Myocyte (in vitro differentiated cells): ENCODE results near the gene DGKD. TPM values are rescaled to one million over a fixed set of nuclear protein-coding genes. Genes with fewer than 3 reads are reported as not detected.
A peak's percentile ranks its signal among the peaks of the same experiment; 100 is the strongest.

Source experiments
- DNase-seq: peaks from one replicate; pipeline ENCODE4 v3.0.0-alpha.2; 2012; ENCODE audit warnings: low read depth
- polyA plus RNA-seq: library from polyadenylated mRNA; unstranded; fragments of >200 nt; gene quantifications from one replicate; pipeline ENCODE4 v1.2.1, GENCODE V29; 2012; ENCODE audit warnings: missing spikeins
- total RNA-seq: library from RNA; depleted of rRNA; stranded (reverse); fragments of >200 nt; gene quantifications from 2 replicates; pipeline ENCODE4 v1.2.3, GENCODE V29; 2014

The DGKD gene, protein sequence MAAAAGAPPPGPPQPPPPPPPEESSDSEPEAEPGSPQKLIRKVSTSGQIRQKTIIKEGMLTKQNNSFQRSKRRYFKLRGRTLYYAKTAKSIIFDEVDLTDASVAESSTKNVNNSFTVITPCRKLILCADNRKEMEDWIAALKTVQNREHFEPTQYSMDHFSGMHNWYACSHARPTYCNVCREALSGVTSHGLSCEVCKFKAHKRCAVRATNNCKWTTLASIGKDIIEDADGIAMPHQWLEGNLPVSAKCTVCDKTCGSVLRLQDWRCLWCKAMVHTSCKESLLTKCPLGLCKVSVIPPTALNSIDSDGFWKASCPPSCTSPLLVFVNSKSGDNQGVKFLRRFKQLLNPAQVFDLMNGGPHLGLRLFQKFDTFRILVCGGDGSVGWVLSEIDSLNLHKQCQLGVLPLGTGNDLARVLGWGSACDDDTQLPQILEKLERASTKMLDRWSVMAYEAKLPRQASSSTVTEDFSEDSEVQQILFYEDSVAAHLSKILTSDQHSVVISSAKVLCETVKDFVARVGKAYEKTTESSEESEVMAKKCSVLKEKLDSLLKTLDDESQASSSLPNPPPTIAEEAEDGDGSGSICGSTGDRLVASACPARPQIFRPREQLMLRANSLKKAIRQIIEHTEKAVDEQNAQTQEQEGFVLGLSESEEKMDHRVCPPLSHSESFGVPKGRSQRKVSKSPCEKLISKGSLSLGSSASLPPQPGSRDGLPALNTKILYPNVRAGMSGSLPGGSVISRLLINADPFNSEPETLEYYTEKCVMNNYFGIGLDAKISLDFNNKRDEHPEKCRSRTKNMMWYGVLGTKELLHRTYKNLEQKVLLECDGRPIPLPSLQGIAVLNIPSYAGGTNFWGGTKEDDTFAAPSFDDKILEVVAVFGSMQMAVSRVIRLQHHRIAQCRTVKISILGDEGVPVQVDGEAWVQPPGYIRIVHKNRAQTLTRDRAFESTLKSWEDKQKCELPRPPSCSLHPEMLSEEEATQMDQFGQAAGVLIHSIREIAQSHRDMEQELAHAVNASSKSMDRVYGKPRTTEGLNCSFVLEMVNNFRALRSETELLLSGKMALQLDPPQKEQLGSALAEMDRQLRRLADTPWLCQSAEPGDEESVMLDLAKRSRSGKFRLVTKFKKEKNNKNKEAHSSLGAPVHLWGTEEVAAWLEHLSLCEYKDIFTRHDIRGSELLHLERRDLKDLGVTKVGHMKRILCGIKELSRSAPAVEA
- total RNA-seq: 45.1 and 59.5 TPM in 2 replicates
- polyA plus RNA-seq: 32.5 TPM

DNA sequence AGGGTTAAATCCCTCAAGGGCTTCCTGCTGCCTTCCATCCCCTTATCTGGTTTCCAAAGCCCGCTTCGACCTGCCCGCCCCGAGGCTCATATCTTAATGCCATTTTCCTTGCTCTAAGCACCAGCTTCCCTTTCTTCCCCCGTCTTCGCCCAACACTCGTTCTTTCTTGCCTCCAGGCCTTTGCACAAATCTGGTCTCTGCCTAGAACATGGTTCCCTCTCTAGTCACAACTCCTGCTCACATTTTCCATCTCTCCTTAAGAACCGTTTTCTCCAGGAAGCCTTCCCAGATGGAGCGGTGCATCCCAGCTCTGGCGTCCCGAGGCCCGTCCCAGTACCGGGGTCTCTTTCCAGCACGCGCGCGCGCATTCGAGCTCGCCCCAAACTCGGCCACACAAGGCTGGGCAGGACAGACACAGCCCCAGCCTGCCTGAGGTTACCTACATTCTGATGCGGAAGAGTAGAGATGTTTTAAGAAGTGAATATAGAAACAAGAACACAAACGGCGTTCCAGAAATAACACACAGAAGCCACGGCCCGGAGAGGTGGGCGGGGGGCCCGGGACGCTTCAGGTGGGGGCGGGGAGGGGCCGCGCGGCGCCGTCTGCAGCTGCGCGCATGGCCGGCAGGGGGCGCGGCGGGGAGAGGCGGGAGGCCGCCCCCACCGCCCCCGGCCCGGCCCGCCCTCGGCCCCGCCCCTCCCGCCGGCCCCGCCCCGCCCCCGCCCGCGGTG, at the start of gene DGKD:
Gene DGKD, plus strand, starts transcription at position 726 of the 731 bp plus-strand sequence. CDS start 25 bp downstream, outside the sequence.
- peak; percentile 59 for DNase-seq

DNA sequence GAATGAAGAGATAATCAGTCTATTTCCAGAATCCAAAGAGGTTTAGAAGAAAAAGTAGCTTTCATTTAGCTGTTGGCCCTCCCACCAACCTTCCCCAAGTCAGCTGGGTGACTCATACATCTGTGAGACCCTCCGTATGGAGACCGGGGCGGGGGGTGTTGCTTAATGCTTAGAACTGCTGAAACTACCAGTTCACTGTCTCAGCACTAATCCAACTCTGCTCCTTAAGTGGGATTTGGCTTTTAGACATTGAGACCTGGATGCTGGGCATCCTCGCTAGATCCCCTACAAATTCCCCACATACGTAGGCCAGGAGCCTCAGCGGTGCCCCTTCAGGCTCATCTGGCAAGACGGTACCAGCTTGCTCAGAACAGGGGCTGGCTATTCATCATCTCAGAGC, 46.7 kb upstream of the DGKD start, which contains the start of gene SAG:
Gene SAG, plus strand, starts transcription at position 252 of the 400 bp plus-strand sequence. CDS start 1,374 bp downstream, outside the sequence.
- no peak for DNase-seq

DNA sequence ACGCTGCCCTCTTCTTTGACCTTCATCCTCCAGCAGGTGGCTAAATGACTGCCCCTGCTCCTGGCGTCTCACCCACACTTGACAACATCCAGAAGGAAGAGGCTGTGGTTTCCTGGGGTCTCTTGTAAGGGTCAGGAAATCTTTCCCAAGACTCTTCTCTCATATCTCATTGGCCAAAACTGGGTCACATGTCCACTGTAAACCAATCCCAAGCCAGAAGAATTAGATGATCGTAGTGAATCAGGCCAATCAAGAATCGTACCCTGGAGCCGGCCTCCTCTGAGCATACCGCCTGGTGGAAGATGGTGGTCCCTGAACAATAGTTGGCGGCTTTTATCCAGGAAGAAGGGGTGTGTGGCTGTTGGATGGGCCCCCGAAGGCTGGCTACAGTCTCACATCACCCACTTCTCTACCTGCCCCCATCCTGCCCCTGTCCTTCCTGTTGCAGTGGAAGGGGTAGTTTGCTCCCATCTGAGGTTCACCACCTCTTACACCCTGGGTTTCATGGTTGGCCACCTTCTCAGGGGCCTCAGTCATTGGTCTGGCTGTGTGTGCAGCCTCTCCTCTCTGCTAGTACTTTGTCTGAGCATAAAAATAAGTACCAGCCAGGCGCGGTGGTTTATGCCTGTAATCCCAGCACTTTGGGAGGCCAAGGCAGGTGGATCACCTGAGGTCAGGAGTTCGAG, 42.9 kb upstream of the DGKD start:
- no peak for DNase-seq

DNA sequence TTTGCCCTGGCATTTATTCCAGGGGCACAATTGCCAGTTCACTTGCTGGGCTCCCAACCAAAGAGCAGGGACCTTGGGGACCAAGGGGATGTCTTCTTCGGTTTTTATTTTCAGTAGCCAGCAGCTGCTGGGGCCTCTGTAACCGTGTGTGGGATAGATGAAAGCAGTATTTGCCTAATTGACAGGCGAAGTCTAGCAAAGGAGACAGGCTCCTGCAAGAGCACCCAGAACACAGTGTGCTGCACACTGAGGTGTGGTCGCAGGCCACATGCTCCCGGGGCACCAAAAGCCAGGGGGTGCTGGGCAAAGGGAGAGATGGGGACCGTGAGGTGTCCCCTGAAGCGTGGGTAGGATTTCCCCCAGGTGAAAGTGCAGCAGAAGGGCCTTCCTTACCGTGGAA, 41.4 kb upstream of the DGKD start:
- no peak for DNase-seq

DNA sequence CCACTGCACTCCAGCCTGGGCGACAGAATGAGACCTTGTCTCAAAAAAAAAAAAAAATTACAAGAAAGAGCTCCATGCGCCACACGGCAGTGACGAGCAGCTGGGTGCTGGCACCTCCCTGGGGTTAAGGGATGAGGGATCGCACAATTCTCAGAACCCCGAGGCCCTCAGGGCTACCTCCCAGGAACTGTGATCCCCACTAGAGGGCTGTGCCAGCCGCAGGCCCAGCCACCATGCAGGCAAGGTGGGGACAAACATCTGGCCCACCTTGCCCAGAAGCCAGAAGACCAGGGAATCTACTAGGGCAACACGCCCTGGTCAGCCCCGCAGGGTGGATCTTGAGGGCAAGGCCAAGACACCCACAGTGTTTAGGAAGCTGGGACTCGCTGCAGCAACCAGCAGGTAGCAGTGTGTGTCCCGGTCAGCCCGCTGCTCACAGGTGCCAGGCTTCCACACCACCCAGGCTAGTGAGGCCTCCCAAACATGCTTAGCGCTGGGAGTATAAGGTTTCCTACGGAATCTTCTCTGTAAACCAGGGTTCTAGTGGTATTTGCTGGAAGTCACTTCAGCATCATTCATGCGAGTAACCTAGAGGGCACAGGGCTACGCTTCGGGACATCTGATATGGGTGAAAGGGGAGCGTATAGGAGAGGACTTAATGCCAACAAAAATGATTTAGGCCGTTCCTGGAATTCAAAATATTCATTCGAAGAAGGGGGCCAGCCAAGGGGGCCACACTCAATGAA, 39.9 kb upstream of the DGKD start:
- DNase-seq: no peak

DNA sequence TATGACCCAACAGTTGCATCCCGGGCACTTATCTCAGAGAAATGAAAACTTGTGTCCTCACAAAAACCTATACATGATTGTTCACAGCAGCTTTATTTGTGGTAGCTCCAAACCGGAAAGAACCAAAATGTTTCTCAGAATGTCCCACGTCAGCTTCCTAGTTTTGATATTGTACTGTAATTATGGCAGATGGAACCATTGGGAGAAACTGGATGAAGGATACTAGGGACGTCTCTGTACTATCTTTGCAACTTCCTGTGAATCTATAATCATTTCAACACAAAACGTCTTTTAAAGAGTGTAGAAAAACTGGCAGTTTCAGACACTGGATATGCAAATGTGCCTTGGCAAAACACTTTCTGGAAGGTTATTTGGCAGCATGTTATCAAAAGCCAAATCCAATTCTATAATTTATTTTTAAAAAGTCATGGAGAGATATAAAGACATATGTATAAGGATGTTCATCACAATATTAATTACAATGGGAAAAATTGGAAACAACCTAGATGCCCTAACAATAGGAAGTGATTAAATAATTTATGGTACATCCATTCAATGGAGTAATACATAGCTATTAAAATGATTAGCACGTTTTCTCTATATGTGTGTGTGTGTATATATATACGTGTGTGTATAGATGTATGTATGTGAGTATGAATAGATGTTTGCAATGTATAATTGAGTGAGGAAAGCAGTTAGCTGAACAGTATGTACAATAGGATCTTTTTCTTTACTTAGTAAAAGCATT, 36.9 kb upstream of the DGKD start:
- DNase-seq: no peak

DNA sequence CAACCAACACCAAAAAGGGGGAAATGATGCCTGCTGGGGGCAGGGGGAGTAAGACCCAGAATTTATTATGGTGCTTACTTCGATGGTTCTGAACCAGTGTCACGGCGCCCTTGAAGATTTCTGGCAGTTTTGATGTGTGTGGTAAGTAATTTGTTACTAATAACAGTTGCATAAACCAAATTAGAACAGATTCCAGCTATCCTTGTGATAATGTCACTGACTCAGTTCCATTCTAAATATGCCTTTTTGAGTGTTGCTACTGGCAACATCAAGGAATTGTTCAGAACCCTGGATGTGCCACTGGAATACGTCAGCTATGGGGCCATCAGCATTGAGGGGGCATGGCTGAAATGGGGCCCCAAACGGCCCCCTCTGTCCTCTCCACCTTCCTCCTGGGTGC, 35.0 kb upstream of the DGKD start:
- no peak for DNase-seq

DNA sequence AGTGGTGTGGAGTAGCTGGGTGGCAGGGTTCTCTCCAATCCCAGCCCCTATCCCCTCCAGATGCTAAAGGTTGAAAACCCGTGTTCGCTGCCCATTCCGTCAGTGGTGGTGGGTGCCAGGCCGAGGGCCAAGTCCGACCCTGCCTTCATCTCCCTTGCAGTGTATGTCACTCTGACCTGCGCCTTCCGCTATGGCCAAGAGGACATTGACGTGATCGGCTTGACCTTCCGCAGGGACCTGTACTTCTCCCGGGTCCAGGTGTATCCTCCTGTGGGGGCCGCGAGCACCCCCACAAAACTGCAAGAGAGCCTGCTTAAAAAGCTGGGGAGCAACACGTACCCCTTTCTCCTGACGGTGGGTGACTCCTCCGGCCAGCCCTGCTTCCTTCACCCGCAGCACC, 33.8 kb upstream of the DGKD start:
- no peak for DNase-seq

DNA sequence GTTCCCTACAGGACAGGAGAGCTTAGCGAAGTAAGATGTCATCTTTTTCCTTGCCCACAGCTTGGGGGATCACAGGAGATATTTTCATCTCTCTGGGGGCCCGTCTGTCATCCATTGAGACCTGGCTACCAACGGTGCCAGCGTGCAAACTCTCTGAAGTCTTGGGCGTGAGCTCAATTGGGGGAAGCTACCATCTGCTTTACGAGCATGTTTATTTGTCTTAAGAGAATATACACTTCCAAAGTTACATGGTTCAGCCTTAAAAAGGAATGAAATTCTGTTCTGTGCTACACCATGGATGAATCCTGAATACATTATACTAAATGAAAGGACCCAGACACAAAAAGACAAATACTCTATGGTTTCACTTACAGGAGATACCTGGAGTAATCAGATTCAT, 33.1 kb upstream of the DGKD start:
- no peak for DNase-seq

DNA sequence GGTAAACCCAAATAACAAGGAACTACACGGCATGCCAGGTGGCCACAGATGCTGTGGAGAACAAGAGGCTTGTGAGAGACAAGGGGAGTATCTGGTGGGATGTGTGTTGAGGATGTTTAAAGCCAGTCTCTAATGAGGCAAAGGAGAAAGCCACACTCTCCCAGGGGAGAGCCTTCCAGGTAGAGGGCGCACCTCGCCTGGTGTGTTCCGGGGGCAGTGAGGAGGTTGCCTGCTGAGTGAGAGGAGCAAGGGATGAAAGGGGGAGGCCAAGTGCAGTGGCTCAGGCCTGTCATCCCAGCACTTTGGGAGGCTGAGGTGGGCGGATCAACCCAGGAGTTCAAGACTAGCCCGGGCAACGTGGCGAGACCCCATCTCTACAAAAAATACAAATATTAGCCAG, 30.4 kb upstream of the DGKD start:
- DNase-seq: no peak

DNA sequence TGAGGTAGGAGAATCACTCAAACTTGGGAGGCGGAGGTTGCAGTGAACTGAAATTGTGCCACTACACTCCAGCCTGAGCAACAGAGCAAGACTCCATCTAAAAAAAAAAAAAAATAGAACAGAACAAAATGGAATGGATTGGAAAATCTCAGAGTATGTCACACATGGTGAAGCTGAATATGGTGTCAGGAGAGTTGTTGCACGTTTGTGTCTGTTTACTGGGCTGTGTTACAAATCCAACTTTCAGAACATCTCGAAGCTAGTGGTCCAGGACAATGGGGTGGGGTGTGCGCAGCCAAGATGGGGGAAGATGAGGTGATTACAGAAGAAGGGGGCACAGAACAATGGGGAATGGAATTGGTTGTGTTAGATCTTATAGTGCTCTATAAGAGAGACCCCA, 29.0 kb upstream of the DGKD start:
- DNase-seq: no peak

DNA sequence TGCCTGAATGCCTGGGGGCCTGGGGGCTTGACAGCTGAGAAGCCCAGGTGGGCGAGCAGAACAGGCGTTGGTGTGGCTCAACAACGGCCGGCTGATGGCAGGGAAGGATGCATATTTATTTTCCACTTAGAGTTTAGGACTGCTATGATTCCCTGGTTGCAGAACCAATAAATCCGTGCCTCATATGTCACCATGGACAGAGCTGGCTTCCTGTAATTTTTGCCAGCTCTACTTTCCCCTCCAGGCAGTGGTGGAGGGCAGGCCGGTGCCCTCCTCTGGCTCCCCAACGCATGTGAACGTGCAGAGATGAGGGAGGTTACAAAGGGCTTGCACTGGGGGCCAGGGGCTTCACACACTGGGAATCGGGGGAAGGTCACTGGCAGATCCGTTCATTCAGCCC, 28.5 kb upstream of the DGKD start:
- DNase-seq: no peak

DNA sequence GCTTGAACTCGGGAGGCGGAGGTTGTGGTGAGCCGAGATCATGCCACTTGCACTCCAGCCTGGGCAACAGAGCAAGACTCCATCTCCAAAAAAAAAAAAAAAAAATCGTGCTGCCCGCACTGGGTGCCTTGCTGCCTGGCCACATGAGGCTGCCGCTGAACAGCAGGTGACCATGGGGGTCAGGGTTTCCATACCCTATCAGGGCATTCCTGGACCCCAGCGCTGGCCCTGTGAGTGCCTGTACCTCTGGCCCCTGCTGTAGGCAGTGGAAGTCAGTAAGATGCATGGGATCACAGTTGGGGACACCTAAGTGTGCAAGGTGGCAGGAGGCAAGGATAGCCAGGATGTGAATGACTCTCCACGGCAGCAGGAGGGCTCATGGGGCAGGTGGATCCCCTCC, 27.8 kb upstream of the DGKD start:
- DNase-seq: no peak

DNA sequence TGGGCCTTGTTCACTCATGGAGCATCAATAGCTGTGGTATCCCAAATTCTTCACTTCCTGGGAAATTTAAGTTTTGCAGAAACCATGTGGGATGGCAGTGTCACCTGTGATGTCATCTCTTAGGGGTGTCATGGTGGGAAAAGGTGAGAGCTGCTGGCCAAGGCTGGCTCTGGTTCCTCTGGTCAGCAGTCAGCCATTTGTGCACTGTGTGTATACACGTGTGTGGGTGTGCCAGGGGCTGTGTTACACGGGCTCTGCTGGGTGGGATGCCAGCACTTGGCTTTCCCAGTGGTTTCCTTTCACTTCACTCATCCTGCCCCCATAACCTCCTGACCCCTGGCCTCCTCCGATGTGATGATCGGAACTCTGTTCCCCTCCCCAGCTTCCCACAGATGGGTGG, 25.4 kb upstream of the DGKD start:
- DNase-seq: no peak

DNA sequence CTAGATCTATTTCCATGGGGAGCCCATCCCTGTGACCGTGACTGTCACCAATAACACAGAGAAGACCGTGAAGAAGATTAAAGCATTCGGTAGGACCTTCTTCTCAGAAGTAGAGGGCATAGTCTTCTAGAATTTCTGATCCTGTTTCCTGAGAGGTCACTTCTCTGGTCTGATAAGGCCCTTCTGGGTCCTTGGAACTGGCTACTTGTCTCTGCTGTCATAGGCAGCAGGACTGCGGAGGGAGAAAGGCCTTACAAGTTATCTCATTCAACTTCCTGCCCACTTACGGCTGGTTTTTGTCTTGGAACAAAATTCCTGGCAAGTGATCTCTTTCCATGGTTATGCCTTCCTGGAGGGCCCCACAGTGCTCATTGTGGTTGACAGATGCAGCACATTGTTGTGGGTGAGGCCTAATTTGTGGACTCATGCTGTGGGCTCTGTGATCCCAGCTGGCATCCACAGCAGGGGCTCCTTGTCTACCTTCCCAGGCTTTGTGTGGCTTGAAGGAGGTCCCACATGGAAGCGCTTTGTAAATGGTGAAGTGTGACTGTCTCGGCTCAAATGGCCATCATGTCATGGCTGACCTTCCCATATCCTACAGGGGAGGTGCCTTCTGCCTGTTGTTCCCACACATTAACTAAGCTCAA, 24.7 kb upstream of the DGKD start:
- DNase-seq: peak; percentile 92

DNA sequence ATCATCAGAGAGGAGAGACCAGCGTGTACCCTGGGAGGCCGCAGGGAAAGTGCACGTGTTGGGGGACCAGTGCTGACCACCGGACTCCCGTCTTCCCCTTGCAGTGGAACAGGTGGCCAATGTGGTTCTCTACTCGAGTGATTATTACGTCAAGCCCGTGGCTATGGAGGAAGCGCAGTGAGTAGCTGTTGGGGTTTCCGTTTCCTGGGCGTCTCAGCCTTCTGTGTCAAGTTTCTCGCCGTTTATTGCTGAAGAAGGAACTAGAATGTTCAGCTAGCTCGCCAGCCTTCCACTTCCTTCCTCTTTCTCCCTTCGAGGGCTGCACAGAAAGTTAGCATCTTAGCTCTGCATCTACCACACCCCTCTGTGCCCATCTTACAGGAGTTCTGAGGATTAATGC, 22.8 kb upstream of the DGKD start:
- no peak for DNase-seq

DNA sequence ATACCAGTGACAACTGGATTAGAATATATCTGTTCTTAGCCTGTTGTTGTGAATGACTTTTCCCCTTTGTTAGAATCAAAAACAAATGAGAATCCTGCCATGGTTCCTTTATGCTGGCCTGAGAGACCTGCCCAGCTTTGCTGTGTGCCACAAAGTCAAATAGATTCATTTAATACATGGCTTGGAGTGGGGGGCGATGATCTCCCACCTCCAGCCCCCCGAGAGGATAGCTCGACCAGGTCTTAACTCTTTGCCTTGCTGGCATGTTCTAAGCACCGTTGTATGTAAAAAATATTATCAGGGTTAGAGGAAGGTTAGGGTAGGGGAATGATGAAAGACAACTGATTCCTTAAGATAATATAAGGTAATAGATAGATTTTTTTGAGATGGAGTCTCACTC, 22.2 kb upstream of the DGKD start:
- DNase-seq: no peak

DNA sequence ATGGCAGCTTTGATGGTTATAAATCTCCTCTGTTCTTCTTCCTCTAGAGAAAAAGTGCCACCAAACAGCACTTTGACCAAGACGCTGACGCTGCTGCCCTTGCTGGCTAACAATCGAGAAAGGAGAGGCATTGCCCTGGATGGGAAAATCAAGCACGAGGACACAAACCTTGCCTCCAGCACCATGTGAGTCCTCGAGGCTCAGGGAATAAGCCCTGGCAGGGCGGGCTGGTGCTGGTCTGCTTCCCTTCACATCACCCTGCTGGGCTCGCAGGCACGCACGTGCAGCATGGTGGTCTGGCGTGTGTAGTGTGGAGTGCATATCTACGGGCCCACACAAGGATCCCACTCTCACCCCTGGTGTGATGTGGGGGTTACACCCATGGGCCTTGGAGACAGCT, 19.4 kb upstream of the DGKD start:
- no peak for DNase-seq
